ENCODE data around the gene GPR137.

Gene GPR137

DNA sequence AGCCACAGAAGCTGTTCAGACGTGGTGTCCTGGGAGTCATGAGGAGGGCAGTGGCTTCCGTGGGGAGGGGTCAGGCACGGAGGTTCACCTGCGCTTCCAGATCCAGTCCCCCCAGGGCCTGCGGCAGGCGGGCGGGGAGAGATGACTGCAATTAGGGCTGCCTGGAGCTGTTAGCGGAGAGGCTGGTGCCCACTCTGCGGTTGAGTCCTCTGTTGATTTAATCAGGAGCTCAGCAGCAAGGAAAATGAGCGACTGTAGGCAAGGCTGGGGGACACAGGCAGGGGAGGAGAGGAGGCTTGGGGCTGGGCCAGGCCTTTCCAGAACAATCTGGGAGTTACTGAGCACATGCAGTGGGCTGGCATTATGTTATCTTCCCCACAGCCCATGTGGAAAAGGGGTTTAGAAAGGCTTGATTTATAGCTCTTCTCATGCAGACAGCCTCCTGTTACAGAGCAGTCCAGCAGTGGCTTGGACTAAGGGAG, 21.2 kb upstream of the GPR137 start:
- TF ChIP-seq, protein P1, sequence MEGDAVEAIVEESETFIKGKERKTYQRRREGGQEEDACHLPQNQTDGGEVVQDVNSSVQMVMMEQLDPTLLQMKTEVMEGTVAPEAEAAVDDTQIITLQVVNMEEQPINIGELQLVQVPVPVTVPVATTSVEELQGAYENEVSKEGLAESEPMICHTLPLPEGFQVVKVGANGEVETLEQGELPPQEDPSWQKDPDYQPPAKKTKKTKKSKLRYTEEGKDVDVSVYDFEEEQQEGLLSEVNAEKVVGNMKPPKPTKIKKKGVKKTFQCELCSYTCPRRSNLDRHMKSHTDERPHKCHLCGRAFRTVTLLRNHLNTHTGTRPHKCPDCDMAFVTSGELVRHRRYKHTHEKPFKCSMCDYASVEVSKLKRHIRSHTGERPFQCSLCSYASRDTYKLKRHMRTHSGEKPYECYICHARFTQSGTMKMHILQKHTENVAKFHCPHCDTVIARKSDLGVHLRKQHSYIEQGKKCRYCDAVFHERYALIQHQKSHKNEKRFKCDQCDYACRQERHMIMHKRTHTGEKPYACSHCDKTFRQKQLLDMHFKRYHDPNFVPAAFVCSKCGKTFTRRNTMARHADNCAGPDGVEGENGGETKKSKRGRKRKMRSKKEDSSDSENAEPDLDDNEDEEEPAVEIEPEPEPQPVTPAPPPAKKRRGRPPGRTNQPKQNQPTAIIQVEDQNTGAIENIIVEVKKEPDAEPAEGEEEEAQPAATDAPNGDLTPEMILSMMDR (IDR thresholded peaks at IDR 0.05; ENCODE audit: control extremely low read depth, extremely low read depth, low read depth, missing control alignments): no peak
- ChIA-PET CTCF (interaction anchor here (1.4 to 14.6 kb wide), 3 partner anchors 14 to 60 kb away, joined by 3 to 134 read pairs (median 5); partner anchors contain the start of gene PLCB3), POLR2A (no interaction called here)
- DNase-seq (ENCODE audit: extremely low spot score): no peak

DNA sequence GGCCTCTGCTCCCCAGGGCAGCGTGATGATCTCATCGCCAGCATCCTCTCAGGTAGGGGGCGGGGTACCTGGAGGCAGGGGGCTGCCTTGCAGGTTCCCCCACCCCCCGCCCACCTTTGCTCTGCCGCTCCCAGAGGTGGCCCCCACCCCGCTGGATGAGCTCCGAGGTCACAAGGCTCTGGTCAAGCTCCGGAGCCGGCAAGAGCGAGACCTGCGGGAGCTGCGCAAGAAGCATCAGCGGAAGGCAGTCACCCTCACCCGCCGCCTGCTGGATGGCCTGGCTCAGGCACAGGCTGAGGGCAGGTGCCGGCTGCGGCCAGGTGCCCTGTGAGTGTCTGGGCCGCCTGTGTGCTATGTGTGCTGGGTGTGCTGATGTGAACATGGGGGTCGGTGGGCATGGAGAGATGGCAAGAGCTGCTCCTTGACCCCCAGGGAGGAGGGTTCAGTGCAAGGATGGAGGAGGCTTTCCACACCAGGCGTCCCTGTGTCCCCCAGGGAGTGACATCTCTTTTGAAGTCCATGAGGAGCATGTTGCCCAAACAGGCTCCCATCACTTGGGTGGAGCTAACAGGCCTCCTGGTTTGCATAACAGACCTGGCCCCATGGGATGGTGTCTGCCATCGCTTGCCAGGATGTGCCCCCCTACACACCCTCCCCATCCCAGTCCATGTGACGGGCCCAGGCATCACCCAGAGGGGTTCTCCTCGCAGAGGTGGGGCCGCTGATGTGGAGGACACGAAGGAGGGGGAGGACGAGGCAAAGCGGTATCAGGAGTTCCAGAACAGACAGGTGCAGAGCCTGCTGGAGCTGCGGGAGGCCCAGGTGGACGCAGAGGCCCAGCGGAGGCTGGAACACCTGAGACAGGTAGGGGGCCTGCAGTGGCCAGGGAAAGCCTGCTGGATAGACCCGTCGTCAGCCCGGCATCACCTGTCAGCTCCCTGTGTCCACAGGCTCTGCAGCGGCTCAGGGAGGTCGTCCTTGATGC, 20.2 kb upstream of the GPR137 start:
- ChIA-PET CTCF (interaction anchor here (1.3 to 14.6 kb wide), 3 partner anchors 15 to 21 kb away, joined by 3 to 134 read pairs (median 3); partner anchors contain the start of gene PLCB3), POLR2A (interaction anchor here (0.5 to 0.7 kb wide), 3 partner anchors 20 to 1660 kb away, joined by 3 read pairs; no protein-coding TSS in a partner anchor)
- TF ChIP-seq, protein P1 (IDR thresholded peaks at IDR 0.05; ENCODE audit: control extremely low read depth, extremely low read depth, low read depth, missing control alignments): no peak
- DNase-seq (ENCODE audit: extremely low spot score): no peak

DNA sequence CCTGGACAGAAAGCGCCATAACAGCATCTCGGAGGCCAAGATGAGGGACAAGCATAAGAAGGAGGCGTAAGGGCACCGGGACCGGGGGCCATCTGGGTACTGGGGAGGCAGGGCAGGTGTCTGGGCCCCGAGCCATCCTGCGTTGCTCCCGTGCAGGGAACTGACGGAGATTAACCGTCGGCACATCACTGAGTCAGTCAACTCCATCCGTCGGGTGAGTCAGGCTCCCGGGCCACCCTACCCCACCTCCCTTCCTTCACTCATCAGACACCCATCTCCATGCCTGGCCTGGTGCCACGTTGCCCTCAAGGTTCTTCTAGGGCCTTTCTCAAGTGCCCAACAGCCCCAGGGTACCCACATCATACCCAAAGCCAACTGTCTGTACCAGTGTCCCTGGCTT, 19.3 kb upstream of the GPR137 start:
- POLR2A ChIA-PET: no interaction called here
- TF ChIP-seq, protein P1 (IDR thresholded peaks at IDR 0.05; ENCODE audit: control extremely low read depth, extremely low read depth, low read depth, missing control alignments): no peak
- no peak for DNase-seq (ENCODE audit: extremely low spot score)
- CTCF ChIA-PET: interaction anchor here (1.3 to 15.3 kb wide), 3 partner anchors 16 to 37 kb away, joined by 3 to 164 read pairs (median 134); partner anchors contain the start of genes CATSPERZ, ESRRA and PLCB3

- POLR2A ChIA-PET: interaction anchor here (0.6 to 1.0 kb wide), 4 partner anchors 11 to 520 kb away, joined by 3 to 6 read pairs (median 5); no protein-coding TSS in a partner anchor
- TF ChIP-seq, protein P1 (IDR thresholded peaks at IDR 0.05; ENCODE audit: control extremely low read depth, extremely low read depth, low read depth, missing control alignments): no peak
- CTCF ChIA-PET: interaction anchor here (1.2 to 15.3 kb wide), 5 partner anchors 17 to 62 kb away, joined by 3 to 164 read pairs (median 23); partner anchors contain the start of genes CATSPERZ, ESRRA, FERMT3 and PLCB3
- DNase-seq (ENCODE audit: extremely low spot score): no peak
Measured at GRCh38 chr11:64267207-64267945, 18.3 kb upstream of the GPR137 start.

DNA sequence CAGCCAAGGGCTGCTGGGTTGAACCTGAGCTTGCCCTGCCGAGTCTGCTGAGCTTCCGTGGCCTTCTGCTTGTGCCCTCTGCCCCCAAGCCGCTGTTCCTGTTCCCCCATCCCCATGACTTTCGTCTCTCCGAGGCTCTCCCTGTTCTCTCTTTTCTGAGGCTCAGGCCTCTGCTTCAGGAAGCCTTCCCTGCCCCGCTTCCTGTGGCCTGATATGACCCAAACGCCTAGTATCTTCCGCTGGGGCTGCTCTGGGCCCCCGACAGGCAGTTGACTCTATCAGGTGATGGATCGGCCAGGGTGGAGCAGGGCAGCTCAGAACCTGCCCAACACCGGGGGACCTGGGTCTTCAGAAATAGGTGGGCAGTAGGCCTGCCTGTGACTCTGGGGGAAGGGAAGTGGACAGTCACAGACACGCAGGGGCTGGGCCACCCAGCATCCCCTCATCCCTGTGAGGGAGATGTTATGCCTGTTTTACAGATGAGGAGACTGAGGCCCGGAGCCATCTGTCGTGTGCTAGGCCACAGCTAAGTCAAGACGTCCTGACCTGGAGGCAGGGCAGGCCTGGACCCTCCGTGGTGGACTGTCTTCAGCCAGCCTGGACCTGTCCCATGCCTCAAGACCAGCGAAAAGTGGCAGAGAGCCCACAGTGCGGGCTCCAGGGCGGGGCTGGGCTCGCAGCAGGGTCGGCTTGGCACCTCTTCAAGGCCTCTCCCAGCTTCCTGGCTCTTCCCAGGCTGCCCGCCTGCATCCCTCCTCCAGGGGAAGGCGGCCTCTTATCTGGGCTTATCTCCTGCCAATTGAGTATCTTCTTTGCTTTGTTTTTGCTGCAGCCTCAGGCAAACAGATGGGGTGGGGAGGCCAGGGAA, 17.4 kb upstream of the GPR137 start:
- TF ChIP-seq, protein P1 (IDR thresholded peaks at IDR 0.05; ENCODE audit: control extremely low read depth, extremely low read depth, low read depth, missing control alignments): no peak
- DNase-seq (ENCODE audit: extremely low spot score): no peak
- POLR2A ChIA-PET: interaction anchor here (0.6 to 2.2 kb wide), 9 partner anchors 9 to 83 kb away, joined by 3 to 8 read pairs (median 5); partner anchors contain the start of genes BAD, FERMT3 and FKBP2
- CTCF ChIA-PET: interaction anchor here (0.7 to 15.3 kb wide), 9 partner anchors 13 to 64 kb away, joined by 3 to 164 read pairs (median 4); partner anchors contain the start of genes CATSPERZ, ESRRA, FERMT3 and PLCB3
